K562 (cell line): Measurements from ENCODE around the gene SPTBN2. TPM values are rescaled to one million over a fixed set of nuclear protein-coding genes. Genes with fewer than 3 reads are reported as not detected.
A peak's percentile ranks its signal among the peaks of the same experiment; 100 is the strongest.

ENCODE experiments used
- AFF4 ChIP-seq: sonication (generic); formaldehyde crosslinking; IDR thresholded peaks from 2 replicates; pipeline ENCODE4 v1.8.0; 2023; ENCODE audit warnings: mild to moderate bottlenecking, missing genetic modification reagents
- ARID3B ChIP-seq: fragments of 250-450 bp; sonication (Bioruptor Pico); IDR thresholded peaks from 2 replicates; pipeline ENCODE4 v1.4.0; 2020; ENCODE audit warnings: borderline replicate concordance
- ATF4 ChIP-seq: fragments of 450-650 bp; formaldehyde crosslinking; IDR thresholded peaks from 2 replicates; pipeline ENCODE4 v1.4.0; 2022; ENCODE audit warnings: mild to moderate bottlenecking, moderate library complexity
- FOXK2 ChIP-seq, 2 experiments: fragments of 450-650 bp; IDR thresholded peaks in 1 of 2; conservative IDR thresholded peaks in 1 of 2; 2 replicates each; pipeline ENCODE4 v1.6.1; 2016; ENCODE audit warnings: low read depth in 2 of 2, mild to moderate bottlenecking in 1 of 2
- GTF2B ChIP-seq: IDR thresholded peaks from 2 replicates; pipeline ENCODE4 v1.6.1; 2011; ENCODE audit not compliant: insufficient read length; ENCODE audit errors: extremely low read depth
- HMG20A ChIP-seq: fragments of 450-650 bp; formaldehyde crosslinking; conservative IDR thresholded peaks from 2 replicates; pipeline ENCODE4 v1.4.0; 2020; ENCODE audit warnings: mild to moderate bottlenecking, mixed read lengths
- NFRKB ChIP-seq: fragments of 450-650 bp; IDR thresholded peaks from 2 replicates; pipeline ENCODE4 v1.6.1; 2016; ENCODE audit warnings: low read depth
- SUPT5H ChIP-seq: fragments of 450-650 bp; IDR thresholded peaks from 2 replicates; pipeline ENCODE4 v1.6.1; 2016
- TEAD4 ChIP-seq, 2 experiments: sonication (generic) in 1 of 2; formaldehyde crosslinking in 1 of 2; IDR thresholded peaks; 2 replicates each; pipeline versions ENCODE4 v1.6.1 to v1.8.0; 2012 to 2022; ENCODE audit warnings: borderline replicate concordance in 1 of 2, inconsistent platforms in 1 of 2, low read length in 1 of 2, mild to moderate bottlenecking in 1 of 2, missing genetic modification reagents in 1 of 2
- ZBED1 ChIP-seq: IDR thresholded peaks from 2 replicates; pipeline ENCODE4 v1.6.1; 2014
- ZBTB7A ChIP-seq: IDR thresholded peaks from 2 replicates; pipeline ENCODE4 v1.6.1; 2011; ENCODE audit warnings: low read depth, mild to moderate bottlenecking, low read length, moderate library complexity, borderline replicate concordance; ENCODE audit not compliant: control insufficient read depth
- ZNF740 ChIP-seq, 3 experiments: fragments of 200-800 bp in 1 of 3; sonication (Bioruptor generic) in 1 of 3; sonication (generic) in 1 of 3; formaldehyde crosslinking in 1 of 3; IDR thresholded peaks; 2 replicates each; pipeline versions ENCODE4 v1.6.1 to v1.8.0; 2016 to 2022; ENCODE audit warnings: mild to moderate bottlenecking in 2 of 3, missing compliant biosample characterization in 2 of 3, missing genetic modification characterization in 2 of 3, missing genetic modification reagents in 1 of 3
- polyA plus RNA-seq, 8 experiments: library from polyadenylated mRNA; depleted of rRNA in 4 of 8; stranded (reverse) in 5 of 8; unstranded in 3 of 8; fragments of >200 nt; fragmentation: Nextera tagmentation in 2 of 8; fragmentation: Illumina TruSeq in 1 of 8; extraction: Ambion mirVana in 2 of 8; extraction: Trizol in 1 of 8; gene quantifications; 2 replicates each; pipeline versions ENCODE4 v1.2.1 to v1.2.3, GENCODE V29; 2011 to 2014; ENCODE audit warnings: inconsistent platforms in 1 of 8, missing spikeins in 1 of 8
- total RNA-seq, 7 experiments: library from RNA; depleted of rRNA in 6 of 7; stranded (reverse); fragments of >200 nt in 6 of 7; fragmentation: Illumina TruSeq in 2 of 7; extraction: Trizol in 2 of 7; gene quantifications; 2 replicates each; pipeline versions ENCODE4 v1.2.1 to v1.2.3, GENCODE V29; 2011 to 2021; ENCODE audit warnings: low replicate concordance in 1 of 7

Gene SPTBN2
- total and polyA plus RNA-seq, 9 of the 15 experiments (the other 6 are each of a cell fraction or from before 2014, with no cell fraction given), result 0.38 to 56.5 (median 19.7) TPM

- TF ChIP-seq GTF2B (peak; percentile 5), ZNF740 (CRISPR knock-in tag; IDR thresholded peaks at IDR 0.05) (peak; percentile 96), ZNF740 (tag; IDR thresholded peaks at IDR 0.05) (peak in 1 of 2 experiments; percentile 62; a peak in 1 of 4 replicates), AFF4 (no peak), HMG20A (no peak), SUPT5H (peak; percentile 96), ZBED1 (peak; percentile 69), ATF4 (CRISPR knock-in tag) (peak; percentile 38; the same call in 1 of the 2 replicates), TEAD4 (IDR thresholded peaks at IDR 0.05; ENCODE audit: low read length) (peak; percentile 45), TEAD4 (CRISPR knock-in tag; IDR thresholded peaks at IDR 0.05; ENCODE audit: borderline replicate concordance) (no peak), ARID3B (no peak), ZBTB7A (peak; percentile 45; the same call in 1 of the 2 replicates), FOXK2 (conservative IDR thresholded peaks at IDR 0.05 in 1 of 2, IDR thresholded peaks at IDR 0.05 in 1 of 2; ENCODE audit: low read depth in 2 of 2) (peak in 1 of 2 experiments; percentile 26; a peak in 1 of 4 replicates), NFRKB (peak; percentile 93)
These were observed 90.6 kb downstream of the SPTBN2 start, which contains the start of gene RBM4 (continued) for GRCh38 chr11:66638177-66639065.
